HG02588 (cell line): Measurements from ENCODE around the gene ERVW-1.
"Not testable (repeated sequence)": the region's sequence is repeated elsewhere in the genome, so short reads cannot be mapped to it uniquely, and the experiment has no call there.

Experiments used
- ATAC-seq: cut with Tn5 transposase; IDR thresholded peaks from one replicate; pipeline ENCODE4 v1.9.1; 2021; ENCODE audit warnings: mild to moderate bottlenecking, moderate library complexity; ENCODE audit not compliant: unreplicated experiment

ERVW-1 gene, protein sequence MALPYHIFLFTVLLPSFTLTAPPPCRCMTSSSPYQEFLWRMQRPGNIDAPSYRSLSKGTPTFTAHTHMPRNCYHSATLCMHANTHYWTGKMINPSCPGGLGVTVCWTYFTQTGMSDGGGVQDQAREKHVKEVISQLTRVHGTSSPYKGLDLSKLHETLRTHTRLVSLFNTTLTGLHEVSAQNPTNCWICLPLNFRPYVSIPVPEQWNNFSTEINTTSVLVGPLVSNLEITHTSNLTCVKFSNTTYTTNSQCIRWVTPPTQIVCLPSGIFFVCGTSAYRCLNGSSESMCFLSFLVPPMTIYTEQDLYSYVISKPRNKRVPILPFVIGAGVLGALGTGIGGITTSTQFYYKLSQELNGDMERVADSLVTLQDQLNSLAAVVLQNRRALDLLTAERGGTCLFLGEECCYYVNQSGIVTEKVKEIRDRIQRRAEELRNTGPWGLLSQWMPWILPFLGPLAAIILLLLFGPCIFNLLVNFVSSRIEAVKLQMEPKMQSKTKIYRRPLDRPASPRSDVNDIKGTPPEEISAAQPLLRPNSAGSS

DNA sequence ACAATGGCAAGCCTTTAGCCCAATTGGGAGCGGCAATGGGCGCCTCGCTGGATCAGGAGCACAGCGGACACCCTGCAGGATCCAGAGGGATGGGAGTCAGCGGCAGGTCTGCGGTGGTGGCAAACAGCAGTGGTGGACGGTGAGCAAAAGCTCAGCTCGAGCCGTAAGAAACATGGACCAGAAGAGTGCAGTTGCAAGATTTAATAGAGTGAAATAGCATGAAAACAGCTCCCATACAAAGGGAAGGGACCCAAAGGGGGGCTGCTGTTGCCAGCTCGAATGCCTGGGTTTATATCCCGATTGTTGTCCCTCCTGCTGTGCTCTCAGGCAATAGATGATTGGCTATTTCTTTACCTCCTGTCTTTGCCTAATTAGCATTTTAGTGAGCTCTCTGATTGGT, at the start of gene ERVW-1:
TSS of gene ERVW-1 (minus strand) at position 266 of the 400 bp plus-strand sequence. CDS start 7,565 bp downstream, outside the sequence.
- ATAC-seq: not testable (repeated sequence)

DNA sequence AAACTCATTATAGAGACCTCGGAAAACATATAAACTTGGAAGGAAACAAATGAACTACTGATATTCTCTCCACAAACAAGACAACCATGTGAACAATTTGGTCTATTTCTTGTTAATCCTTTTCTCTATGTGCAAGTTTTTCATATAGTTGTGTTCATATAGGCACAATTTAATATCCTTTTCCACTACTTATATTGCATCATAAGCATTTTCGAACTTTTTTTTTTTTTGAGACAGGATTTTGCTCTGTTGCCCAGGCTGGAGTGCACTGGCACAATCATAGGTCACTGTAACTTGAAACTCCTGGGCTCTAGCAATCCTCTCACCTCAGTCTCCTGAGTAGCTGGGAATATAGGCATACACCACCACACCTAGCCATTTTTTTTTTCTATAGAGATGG, 45.4 kb upstream of the ERVW-1 start:
- ATAC-seq: no peak

DNA sequence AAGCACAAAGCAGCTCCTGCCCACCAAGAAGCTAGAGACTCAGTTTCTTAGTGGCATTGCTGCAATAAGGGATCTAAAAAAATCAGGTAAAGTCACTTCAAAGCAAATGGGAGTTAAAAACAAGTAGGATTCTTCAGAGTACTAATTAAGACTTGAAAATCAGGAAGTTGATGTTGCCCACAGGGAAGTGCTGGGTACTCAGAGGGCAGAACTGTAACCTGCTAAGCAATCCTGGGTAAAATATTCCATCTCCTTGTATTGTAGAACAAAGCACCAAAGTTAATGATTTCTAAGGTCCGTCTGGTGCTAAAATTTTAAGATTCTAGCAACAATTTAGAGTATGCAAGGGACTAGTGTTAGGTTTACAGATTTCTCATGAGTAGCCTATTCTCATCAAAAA, 42.3 kb upstream of the ERVW-1 start:
- no peak for ATAC-seq

DNA sequence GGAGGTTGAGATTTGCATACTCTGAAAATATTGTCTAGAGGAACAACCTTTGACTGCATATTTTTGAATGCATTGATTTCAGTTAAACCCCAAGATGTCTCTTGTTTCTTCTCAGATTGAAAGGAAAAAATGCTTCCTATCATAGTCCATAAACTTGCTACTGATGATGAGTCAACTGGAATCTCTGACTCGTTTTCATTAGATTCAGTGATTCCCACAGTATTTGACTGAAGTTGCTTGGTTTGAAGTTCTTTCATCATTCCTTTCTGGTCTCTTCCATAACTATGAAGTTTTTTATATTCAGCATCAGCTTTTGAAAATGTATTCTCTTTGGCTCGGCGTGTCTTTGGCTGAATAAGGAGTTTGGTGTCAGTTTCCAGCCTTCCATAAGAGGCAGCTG, 39.9 kb upstream of the ERVW-1 start:
- no peak for ATAC-seq

DNA sequence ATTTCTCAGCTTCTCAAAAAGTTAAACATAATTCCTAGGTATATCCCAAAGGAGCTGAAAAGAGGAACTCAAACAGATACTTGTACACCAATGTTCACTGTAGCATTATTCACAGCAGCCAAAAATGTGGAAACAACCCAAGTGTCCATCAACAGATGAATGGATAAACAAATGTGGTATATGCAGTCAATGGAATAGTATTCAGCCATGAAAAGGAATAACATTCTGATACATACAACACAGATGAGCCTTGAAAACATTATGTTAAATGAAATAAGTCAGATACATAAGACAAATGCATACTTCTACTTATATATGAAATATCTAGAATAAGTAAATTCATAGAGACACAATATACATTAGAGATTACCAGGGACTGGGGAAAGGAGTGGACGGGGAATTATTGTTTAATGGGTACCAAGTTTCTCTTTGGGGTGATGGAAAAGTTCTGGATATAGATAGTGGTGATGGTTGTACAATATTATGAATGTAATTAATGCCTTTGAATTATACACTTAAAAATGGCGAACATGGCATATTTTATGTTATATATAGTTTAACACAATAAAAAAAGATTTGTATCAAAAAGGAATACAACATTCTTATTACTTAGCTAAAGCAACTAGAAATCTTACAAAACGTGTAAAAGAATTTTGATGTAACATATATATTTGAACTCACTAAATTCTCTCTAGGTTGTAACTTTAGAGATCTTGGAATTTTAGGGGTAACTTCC, 35.6 kb upstream of the ERVW-1 start:
- no peak for ATAC-seq

DNA sequence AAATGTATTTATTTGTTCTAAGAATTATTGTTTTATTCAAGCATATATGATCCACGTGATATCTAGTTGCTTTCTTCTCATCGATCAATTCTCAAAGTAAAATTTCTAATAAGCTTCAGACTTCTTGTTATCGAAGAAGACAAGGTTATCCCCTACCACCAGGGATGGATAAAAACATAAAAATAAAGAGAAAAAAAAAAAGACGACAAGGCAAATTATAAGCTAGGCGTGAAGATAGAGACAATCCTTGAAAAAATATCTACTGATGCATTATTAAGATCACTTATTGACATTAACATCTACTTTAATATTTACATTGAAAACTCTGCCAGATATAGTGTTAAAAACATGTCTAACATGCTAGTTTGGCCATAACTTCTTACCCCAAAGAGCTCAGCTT, 31.2 kb upstream of the ERVW-1 start:
- no peak for ATAC-seq

DNA sequence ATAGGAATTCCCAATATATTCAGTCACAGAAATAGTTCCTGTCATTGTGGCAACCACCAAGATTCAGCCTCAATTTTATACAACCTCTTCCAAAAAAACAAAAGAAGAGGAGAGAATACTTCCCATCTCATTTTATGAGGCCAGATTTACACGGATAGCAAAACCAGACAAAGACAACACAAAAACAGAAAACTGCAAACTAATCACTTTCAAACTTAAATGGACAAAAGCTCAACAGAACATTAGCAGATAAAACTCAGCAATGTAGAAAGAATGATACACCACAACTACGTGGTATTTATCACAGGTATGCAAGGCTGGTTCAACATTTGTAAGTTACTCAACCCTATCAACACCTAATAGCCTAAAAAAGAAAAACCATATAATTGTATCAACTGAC, 28.6 kb upstream of the ERVW-1 start:
- ATAC-seq: no peak

DNA sequence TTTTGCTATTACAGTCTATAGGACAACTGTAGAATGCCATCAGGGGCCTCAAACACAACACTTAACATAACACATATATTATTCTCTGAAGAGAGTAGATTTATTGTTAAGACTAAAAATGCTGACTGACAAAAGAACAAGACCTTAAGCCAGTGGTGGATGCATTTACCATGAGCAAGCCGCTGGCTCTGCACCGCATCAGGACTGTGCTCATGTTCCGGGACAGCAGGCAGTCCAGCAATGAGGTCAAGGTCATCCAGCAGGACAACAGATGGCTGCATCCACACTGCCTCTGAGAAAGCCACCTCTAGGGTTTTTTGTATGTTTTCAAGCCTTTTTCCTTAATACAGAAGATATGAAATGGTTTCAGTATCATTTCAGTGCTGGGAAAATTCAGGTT, 26.8 kb upstream of the ERVW-1 start:
- ATAC-seq: no peak

DNA sequence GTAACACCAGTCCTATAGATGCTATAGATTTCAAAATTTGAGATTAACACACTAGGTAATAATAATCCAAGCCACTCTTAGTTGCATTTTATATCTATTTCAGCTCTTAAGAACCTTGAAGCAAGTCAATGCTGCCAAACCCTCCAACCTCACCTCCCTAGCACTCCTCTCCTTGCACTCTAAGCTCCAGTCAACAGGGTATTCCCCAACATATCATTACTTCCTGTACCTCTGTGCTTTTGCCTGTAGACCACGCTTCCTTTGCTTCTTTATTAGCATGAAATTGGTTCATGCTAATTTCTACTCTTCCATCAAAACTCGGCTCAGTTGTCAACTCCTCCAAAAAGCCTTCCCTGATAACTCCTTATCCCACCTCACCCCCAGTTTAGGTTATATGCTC, 26.0 kb upstream of the ERVW-1 start:
- no peak for ATAC-seq

DNA sequence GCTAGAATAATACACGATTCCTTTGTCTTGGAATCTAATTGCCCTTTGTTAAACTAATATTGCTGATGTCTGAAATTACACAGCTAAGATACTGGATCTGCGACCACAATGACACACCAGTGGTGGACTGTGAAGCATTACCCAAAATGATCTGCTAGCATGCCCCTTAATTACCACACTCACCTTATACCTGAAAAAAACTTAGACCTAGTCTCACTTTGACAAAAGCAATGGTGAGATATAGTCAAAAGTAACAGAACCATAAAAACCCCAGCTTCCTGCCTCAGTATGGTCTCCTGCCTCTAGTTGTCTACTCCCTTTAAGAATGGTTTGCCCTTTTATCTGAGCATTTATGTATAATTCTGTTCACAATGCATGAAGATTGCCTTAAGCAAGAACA, 20.8 kb upstream of the ERVW-1 start:
- ATAC-seq: no peak

DNA sequence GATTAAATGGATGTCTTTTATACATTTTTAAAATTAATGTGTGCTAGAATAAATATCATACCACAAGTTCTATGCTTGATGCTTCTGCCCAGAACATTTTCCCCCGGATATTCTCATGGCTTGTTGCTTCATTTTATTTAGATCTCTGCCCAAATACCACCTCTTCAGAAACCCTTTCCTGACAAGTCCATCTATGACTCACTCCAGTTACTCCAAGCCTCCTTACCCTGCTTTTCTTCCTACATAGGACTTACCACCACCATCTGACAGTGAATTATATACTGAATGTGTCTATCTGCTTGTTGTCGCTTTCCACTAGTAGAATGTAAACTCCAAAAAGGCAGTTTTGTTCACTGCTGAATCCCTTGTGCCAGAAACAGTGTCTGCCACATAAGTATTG, 19.1 kb upstream of the ERVW-1 start:
- no peak for ATAC-seq

DNA sequence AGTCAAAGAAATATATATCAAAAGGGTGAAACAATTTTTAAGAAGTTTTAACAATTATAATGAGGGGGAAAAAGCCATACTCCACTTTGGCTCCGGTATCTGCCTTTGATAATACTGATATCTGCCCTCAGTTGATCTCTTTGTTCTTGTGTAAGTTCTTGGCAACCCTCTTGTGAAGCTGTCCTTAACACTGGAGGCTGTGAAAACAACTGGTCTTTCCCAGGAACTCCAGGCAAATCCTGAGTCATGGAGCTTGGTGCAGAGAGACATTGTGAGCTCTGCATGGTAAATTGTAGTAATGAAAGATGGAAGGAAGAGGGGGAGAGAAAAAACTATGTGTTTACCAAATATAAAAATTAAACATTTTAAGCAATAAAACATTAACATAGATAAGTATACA, 11.9 kb upstream of the ERVW-1 start:
- ATAC-seq: no peak

DNA sequence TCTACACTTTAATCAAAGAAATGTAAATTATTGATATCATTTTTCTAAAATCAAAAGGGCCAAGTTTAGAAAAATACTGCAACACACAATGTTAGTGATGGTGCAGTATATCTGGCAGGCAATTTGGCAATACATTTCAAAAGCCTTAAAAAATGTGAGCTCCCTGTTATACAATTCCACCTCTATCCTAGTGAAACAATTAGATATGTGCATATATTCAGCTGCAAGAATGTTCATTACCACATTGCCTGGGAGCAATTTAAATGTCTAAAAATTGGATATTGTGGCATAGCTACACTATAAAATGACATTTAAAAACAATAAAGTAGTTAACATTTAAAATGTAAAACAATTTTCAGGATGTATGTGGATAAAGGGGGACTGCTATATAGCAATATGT, 10.1 kb upstream of the ERVW-1 start:
- no peak for ATAC-seq

DNA sequence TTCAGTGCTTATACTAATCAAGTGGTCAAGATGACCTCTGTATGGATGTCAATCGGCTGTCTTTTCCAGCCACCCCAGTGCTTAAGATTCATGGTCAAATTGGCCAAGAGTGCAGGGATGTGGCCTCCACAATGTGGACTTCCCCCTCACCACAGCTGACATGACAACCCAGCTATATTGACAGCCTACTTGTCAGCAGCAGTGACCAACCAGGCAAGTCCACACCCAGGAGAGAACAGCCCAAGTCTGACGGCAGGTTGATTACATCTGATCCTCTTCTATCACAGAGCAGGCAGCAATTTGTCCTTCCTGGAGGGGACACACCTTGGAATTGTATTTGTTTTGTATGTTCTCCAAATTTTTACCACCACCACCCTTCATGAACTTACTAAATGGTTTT, 8.2 kb upstream of the ERVW-1 start:
- ATAC-seq: no peak

DNA sequence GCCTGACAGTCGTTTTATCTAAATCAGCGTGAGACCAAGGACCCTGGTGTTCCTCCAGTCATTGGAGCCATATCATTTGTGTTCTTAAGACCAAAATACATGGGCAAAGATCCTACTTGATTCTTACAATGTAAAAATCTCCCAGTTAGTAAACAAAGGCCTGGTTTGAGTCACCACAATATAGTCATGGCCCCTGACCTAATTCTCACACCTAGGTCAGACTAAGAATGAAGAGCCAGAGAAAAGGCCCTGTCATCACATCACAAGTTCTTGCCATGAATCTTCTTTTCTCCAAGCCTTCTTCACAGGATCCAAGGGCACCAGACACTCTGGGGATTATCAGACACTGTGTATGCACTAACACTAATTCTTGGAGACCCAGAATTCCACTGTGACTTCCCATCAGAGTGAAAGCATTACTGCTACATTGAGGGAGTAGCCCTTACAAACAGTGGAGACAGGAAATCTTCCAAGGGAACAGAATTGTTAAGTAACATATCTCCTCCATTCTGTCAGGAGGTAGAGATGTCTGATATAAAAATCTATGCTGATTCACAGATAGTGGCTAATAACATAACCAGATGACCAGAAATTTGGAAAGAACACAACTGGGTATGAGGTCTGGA, 7.6 kb upstream of the ERVW-1 start:
- no peak for ATAC-seq

DNA sequence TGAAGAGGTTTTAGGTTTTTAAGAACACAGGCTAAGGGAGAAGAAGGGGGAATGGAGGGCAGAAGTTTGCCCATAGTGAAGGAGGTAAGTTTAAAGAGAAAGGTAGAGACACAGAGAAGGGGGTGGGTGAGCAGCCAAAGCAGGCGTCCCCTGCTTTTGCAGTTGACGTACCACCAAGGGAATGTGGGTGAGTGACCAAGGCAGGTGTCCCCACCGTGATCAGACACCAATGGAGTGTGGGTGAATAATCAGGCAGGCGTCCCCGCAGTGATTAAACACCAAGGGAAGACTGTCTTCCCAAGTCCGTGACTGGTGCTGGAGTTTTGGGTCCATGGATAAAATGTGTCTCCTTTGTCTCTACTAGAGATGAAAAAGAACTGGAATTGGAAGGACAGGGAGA, 6.5 kb upstream of the ERVW-1 start:
- ATAC-seq: not testable (repeated sequence)

DNA sequence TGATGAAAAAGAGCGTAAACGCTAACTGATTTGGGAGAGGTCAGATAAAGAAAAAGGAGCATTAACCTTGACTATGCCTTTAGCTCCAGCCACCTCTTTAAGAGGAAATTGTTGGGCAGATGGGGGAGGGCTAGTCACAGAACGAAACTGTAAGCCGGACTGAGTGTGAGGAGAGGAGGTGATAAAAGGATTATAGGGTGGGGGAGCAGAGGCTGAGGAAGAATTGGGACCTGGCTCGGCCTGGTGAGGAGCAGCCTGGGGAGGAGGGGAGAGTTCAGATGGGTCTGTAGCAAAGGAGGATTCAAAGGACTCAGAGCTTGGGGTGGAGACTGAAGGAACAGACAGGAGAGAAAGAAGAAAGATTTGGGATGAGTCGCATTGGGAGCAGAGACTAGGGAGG, 5.9 kb upstream of the ERVW-1 start:
- ATAC-seq: not testable (repeated sequence)

DNA sequence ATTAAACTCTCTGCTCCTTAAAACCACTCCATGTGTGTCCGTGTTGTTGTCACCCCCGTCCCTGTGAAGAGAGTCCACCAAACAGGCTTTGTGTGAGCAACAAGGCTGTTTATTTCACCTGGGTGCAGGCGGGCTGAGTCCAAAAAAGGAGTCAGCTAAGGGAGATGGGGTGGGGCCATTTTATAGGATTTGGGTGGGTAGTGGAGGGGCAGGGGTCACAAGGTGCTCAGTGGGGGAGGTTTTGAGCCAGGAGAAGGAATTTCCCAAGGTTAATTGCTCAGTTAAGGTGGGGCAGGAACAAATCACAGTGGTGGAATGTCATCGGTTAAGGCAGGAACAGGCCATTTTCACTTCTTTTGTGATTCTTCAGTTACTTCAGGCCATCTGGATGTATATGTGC, 1.4 kb upstream of the ERVW-1 start:
- not testable (repeated sequence) for ATAC-seq

DNA sequence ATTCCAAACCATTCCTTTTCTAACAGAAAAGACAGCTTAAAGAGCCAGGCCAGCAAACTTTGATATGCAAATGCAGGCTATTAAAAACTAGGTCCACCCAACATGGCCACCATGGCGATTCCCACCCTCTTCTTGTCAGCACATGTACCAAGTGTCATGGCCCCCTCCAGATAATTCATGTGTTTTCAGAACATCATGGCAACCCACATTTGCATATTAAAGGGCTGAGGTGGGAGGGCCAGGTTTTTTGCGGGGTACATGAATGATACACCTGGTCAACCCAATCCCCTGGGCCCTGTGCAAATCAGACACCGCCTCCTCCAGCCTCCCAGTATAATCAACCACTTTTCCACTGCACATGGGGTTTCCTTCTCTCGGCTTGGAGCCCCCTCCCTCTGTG, 965 bp upstream of the ERVW-1 start:
- ATAC-seq: no peak

DNA sequence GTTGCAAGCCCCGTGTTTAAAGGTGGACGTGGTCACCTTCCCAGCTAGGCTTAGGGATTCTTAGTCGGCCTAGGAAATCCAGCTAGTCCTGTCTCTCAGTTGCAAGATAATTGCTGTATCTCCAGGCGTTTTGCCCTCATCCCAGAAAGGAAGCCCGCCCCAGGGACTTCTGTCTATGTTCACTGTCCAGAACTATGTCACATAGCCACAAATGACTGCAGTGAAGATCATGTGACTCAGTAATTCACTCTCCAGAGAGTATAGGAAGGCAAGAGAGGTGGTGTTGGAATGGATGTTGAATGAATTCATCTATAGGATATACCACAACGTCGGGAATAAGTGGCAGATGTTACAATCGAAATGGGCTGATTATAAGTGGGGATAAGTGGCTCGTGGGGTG, 349 bp upstream of the ERVW-1 start:
- no peak for ATAC-seq

DNA sequence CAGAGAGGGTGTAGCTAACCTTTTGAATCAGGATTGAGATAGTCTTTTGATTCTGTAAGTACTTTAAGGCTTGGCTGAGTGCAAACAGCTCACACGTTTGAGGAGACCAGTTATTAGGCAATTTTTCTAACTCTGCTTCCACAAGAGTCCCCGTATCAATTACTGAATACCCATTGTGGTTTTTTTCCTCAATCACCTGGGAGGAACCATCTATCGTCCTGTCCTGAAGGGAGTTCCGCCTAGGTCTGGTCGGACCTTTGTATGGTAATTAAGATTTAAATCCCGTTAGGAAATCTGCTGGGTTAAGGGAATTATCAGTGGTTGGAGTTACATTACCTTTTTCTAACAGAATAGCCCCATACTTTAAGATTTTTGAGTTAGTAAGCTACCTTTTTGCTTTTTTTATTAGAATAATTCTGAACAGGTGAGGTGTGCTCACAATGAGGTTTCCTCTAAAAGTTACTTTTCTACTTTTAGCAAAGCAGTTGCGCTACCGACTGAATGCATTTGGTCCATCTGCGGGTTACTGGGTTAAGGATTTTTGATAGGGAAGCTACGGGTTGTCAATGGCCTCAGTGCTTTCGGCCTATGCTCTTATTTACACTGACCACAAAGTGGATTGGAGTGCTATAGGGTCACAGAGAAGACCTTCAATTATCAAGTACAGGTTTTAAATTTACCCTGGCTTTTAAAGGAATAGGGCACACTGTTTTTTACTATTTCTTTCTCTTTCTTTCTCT, 1.7 kb downstream of the ERVW-1 start:
- ATAC-seq: not testable (repeated sequence)
